ENCODE data around the gene MANBA.
"Not testable (repeated sequence)": the region's sequence is repeated elsewhere in the genome, so short reads cannot be mapped to it uniquely, and the experiment has no call there.

Gene MANBA

GRCh38 chr4:102718833-102719575 is 41.8 kb downstream of the MANBA start:
- not testable (repeated sequence) for DNase-seq

- DNase-seq: no peak
Measured at GRCh38 chr4:102717448-102718092, 43.2 kb downstream of the MANBA start.

- DNase-seq: no peak
Measured at GRCh38 chr4:102715057-102715456, 45.7 kb downstream of the MANBA start.

GRCh38 chr4:102713774-102714173 is 47.0 kb downstream of the MANBA start:
- not testable (repeated sequence) for DNase-seq

GRCh38 chr4:102713096-102713495 is 47.7 kb downstream of the MANBA start:
- DNase-seq: no peak

GRCh38 chr4:102710986-102711385 is 49.8 kb downstream of the MANBA start:
- DNase-seq: no peak

GRCh38 chr4:102709060-102709459 is 51.7 kb downstream of the MANBA start:
- not testable (repeated sequence) for DNase-seq

- DNase-seq: no peak
Measured at GRCh38 chr4:102707150-102707549, 53.6 kb downstream of the MANBA start.

GRCh38 chr4:102705391-102705935 is 55.3 kb downstream of the MANBA start:
- no peak for DNase-seq

GRCh38 chr4:102696758-102697157 is 64.0 kb downstream of the MANBA start:
- DNase-seq: no peak

GRCh38 chr4:102694791-102695190 is 66.0 kb downstream of the MANBA start:
- DNase-seq: no peak

GRCh38 chr4:102693861-102694260 is 66.9 kb downstream of the MANBA start:
- no peak for DNase-seq

- DNase-seq: no peak
Measured at GRCh38 chr4:102693262-102693850, 67.4 kb downstream of the MANBA start.

GRCh38 chr4:102692474-102692873 is 68.3 kb downstream of the MANBA start:
- no peak for DNase-seq

GRCh38 chr4:102687982-102688433 is 72.8 kb downstream of the MANBA start:
- no peak for DNase-seq

GRCh38 chr4:102687373-102687981 is 73.3 kb downstream of the MANBA start:
- DNase-seq: no peak

- no peak for DNase-seq
Measured at GRCh38 chr4:102685768-102686167, 75.0 kb downstream of the MANBA start.

- no peak for DNase-seq
Measured at GRCh38 chr4:102684610-102685052, 76.1 kb downstream of the MANBA start.

GRCh38 chr4:102683881-102684609 is 76.7 kb downstream of the MANBA start:
- no peak for DNase-seq

GRCh38 chr4:102678695-102679335 is 82.0 kb downstream of the MANBA start:
- no peak for DNase-seq

- DNase-seq: no peak
Measured at GRCh38 chr4:102678107-102678506, 82.7 kb downstream of the MANBA start.

GRCh38 chr4:102675141-102675540 is 85.6 kb downstream of the MANBA start:
- DNase-seq: no peak
